Measurements from ENCODE around the gene FFAR1. TPM values are rescaled to one million over a fixed set of nuclear protein-coding genes. Genes with fewer than 3 reads are reported as not detected.

FFAR1 gene
- polyA plus RNA-seq, 1 donor from 2014 or later: not detected

- Histone ChIP-seq H3F3A (ENCODE audit: insufficient read depth, low read length, poor library complexity, severe bottlenecking) (no peaks in the 10 kb centered on the region), H3K36me3 (ENCODE audit: insufficient read depth, low read length) (no peaks in the 10 kb centered on the region), H3K9ac (ENCODE audit: low read length) (no peak overlapping the region), H3K4me2 (ENCODE audit: low read length) (no peak overlapping the region), H2AFZ (ENCODE audit: low read depth, low read length) (no peak overlapping the region), H3K79me2 (replicated peaks; ENCODE audit: insufficient read depth, low read length) (no peaks in the 10 kb centered on the region), H3K9me3 (ENCODE audit: low read length) (no peaks in the 10 kb centered on the region), H3K9me2 (ENCODE audit: insufficient read depth, low read length) (no peaks in the 10 kb centered on the region), H4K20me1 (ENCODE audit: insufficient read depth) (no peaks in the 10 kb centered on the region), H3K4me3 (ENCODE audit: low read length) (no peak overlapping the region), H3K27ac (ENCODE audit: low read length) (no peak overlapping the region), H3K27me3 (ENCODE audit: insufficient read depth, low read depth, low read length) (no peaks in the 10 kb centered on the region)
- TF ChIP-seq, protein P1, sequence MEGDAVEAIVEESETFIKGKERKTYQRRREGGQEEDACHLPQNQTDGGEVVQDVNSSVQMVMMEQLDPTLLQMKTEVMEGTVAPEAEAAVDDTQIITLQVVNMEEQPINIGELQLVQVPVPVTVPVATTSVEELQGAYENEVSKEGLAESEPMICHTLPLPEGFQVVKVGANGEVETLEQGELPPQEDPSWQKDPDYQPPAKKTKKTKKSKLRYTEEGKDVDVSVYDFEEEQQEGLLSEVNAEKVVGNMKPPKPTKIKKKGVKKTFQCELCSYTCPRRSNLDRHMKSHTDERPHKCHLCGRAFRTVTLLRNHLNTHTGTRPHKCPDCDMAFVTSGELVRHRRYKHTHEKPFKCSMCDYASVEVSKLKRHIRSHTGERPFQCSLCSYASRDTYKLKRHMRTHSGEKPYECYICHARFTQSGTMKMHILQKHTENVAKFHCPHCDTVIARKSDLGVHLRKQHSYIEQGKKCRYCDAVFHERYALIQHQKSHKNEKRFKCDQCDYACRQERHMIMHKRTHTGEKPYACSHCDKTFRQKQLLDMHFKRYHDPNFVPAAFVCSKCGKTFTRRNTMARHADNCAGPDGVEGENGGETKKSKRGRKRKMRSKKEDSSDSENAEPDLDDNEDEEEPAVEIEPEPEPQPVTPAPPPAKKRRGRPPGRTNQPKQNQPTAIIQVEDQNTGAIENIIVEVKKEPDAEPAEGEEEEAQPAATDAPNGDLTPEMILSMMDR (IDR thresholded peaks at IDR 0.05; ENCODE audit: poor library complexity, severe bottlenecking): no peak
- no peak for TF ChIP-seq MXI1 (conservative IDR thresholded peaks at IDR 0.05; ENCODE audit: poor library complexity, severe bottlenecking)
- TF ChIP-seq RAD21 (conservative IDR thresholded peaks at IDR 0.05): no peak
- no peak for TF ChIP-seq EP300 (conservative IDR thresholded peaks at IDR 0.05; ENCODE audit: poor library complexity, severe bottlenecking)
- no peak for TF ChIP-seq TAF1 (IDR thresholded peaks at IDR 0.05; ENCODE audit: low read depth)
- no peak for TF ChIP-seq SMC3 (conservative IDR thresholded peaks at IDR 0.05; ENCODE audit: poor library complexity)
- TF ChIP-seq POLR2AphosphoS5 (IDR thresholded peaks at IDR 0.05): no peak
- TF ChIP-seq EZH2 (IDR thresholded peaks at IDR 0.05; ENCODE audit: borderline replicate concordance, insufficient read depth, low read length, poor library complexity, severe bottlenecking): no peak
- TF ChIP-seq, protein P2, sequence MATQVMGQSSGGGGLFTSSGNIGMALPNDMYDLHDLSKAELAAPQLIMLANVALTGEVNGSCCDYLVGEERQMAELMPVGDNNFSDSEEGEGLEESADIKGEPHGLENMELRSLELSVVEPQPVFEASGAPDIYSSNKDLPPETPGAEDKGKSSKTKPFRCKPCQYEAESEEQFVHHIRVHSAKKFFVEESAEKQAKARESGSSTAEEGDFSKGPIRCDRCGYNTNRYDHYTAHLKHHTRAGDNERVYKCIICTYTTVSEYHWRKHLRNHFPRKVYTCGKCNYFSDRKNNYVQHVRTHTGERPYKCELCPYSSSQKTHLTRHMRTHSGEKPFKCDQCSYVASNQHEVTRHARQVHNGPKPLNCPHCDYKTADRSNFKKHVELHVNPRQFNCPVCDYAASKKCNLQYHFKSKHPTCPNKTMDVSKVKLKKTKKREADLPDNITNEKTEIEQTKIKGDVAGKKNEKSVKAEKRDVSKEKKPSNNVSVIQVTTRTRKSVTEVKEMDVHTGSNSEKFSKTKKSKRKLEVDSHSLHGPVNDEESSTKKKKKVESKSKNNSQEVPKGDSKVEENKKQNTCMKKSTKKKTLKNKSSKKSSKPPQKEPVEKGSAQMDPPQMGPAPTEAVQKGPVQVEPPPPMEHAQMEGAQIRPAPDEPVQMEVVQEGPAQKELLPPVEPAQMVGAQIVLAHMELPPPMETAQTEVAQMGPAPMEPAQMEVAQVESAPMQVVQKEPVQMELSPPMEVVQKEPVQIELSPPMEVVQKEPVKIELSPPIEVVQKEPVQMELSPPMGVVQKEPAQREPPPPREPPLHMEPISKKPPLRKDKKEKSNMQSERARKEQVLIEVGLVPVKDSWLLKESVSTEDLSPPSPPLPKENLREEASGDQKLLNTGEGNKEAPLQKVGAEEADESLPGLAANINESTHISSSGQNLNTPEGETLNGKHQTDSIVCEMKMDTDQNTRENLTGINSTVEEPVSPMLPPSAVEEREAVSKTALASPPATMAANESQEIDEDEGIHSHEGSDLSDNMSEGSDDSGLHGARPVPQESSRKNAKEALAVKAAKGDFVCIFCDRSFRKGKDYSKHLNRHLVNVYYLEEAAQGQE (IDR thresholded peaks at IDR 0.05; ENCODE audit: borderline replicate concordance): no peak
Measured at GRCh38 chr19:35318679-35319448, 28.8 kb upstream of the FFAR1 start.

- no peak overlapping the region for H3K27ac ChIP-seq (ENCODE audit: low read length)
Measured at GRCh38 chr19:35320065-35320713, 27.5 kb upstream of the FFAR1 start.

More at GRCh38 chr19:35320065-35320713, 27.5 kb upstream of the FFAR1 start:
- no peak overlapping the region for H3K4me3 ChIP-seq (ENCODE audit: low read length)
- no peaks in the 10 kb centered on the region for H4K20me1 ChIP-seq (ENCODE audit: insufficient read depth)
- no peaks in the 10 kb centered on the region for H3F3A ChIP-seq (ENCODE audit: insufficient read depth, low read length, poor library complexity, severe bottlenecking)
- TF ChIP-seq, protein P1 (IDR thresholded peaks at IDR 0.05; ENCODE audit: poor library complexity, severe bottlenecking): no peak
- peak; percentile 21 for TF ChIP-seq MXI1 (conservative IDR thresholded peaks at IDR 0.05; ENCODE audit: poor library complexity, severe bottlenecking)
- TF ChIP-seq, protein P2 (IDR thresholded peaks at IDR 0.05; ENCODE audit: borderline replicate concordance): no peak
- TF ChIP-seq POLR2AphosphoS5 (IDR thresholded peaks at IDR 0.05): peak; percentile 99
- TF ChIP-seq SMC3 (conservative IDR thresholded peaks at IDR 0.05; ENCODE audit: poor library complexity): no peak
- no peak for TF ChIP-seq RAD21 (conservative IDR thresholded peaks at IDR 0.05)
- no peak for TF ChIP-seq TAF1 (IDR thresholded peaks at IDR 0.05; ENCODE audit: low read depth)
- peak; percentile 88 for TF ChIP-seq EP300 (conservative IDR thresholded peaks at IDR 0.05; ENCODE audit: poor library complexity, severe bottlenecking)
- TF ChIP-seq EZH2 (IDR thresholded peaks at IDR 0.05; ENCODE audit: borderline replicate concordance, insufficient read depth, low read length, poor library complexity, severe bottlenecking): no peak
- no peak overlapping the region for H3K4me2 ChIP-seq (ENCODE audit: low read length)
- no peaks in the 10 kb centered on the region for H3K9me2 ChIP-seq (ENCODE audit: insufficient read depth, low read length)
- H3K9ac ChIP-seq (ENCODE audit: low read length): no peak overlapping the region
- no peaks in the 10 kb centered on the region for H3K9me3 ChIP-seq (ENCODE audit: low read length)
- H3K36me3 ChIP-seq (ENCODE audit: insufficient read depth, low read length): no peaks in the 10 kb centered on the region
- no peaks in the 10 kb centered on the region for H3K79me2 ChIP-seq (replicated peaks; ENCODE audit: insufficient read depth, low read length)
- H2AFZ ChIP-seq (ENCODE audit: low read depth, low read length): no peak overlapping the region
- H3K27me3 ChIP-seq (ENCODE audit: insufficient read depth, low read depth, low read length): no peaks in the 10 kb centered on the region

All from neural cell (in vitro differentiated cells).